Epithelial cell of proximal tubule (primary cell): ENCODE results near the gene MYT1. TPM values are rescaled to one million over a fixed set of nuclear protein-coding genes. Genes with fewer than 3 reads are reported as not detected.

Source experiments
- DNase-seq: peaks from one replicate; pipeline ENCODE4 v3.0.0-alpha.2; 2011; ENCODE audit warnings: low read depth
- H3K4me3 ChIP-seq: 2 replicates; pipeline ENCODE4 v1.5.1; 2011; ENCODE audit warnings: low read depth, mild to moderate bottlenecking, low read length
- total RNA-seq: library from RNA; depleted of rRNA; stranded (reverse); fragments of >200 nt; gene quantifications from 2 replicates; pipeline ENCODE4 v1.2.3, GENCODE V29; 2015
- TF ChIP-seq, protein P1 (sequence below): conservative IDR thresholded peaks from 2 replicates; pipeline ENCODE4 v1.5.1; 2012; ENCODE audit warnings: low read depth, mild to moderate bottlenecking, low read length

Gene MYT1
- total RNA-seq, 1 donor from 2014 or later: not detected

DNA sequence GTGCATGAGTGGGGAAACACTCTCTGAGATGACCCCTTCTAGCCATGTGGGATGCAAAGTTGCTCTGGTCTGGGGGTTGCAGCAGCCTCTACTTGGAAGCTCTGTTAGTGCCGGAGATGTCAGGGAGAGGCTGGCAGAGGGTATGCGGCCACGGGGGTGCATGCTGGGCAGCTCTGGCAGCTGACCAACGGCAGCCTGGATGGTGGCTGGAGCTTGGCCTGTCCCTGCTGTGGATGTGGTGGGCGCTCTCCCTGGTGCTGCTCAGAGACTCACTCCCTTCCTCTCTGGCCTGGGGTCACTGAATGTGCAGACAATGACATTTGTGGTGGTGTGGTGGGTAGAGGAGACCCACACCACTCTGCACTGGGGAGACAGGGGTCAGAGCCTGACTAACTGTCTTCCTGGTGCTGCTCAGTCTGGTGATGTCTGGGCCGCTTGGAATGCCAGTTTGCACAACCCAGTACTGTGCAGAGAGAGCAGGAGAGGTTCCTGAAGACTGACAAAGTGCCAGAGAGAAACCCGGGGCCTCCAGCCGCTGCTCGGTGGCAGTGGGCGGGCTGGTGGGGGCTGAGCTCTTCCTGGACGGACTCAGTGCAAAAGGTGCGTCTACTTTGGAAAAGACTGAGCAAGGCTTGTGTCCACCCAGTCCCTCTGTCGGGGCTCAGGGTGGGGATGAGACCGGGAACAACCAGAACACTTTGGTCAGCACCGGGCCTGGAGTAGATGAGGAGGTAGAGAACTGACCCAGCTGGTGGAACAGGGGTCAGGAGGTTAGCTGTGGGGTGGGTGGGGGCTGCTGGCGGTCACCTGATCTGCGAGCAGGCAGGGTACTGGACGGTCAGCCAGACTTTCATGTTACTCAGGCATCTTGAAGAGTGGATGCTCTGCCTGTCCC, 2.7 kb downstream of the MYT1 start:
- no peak for DNase-seq
- TF ChIP-seq, protein P1, sequence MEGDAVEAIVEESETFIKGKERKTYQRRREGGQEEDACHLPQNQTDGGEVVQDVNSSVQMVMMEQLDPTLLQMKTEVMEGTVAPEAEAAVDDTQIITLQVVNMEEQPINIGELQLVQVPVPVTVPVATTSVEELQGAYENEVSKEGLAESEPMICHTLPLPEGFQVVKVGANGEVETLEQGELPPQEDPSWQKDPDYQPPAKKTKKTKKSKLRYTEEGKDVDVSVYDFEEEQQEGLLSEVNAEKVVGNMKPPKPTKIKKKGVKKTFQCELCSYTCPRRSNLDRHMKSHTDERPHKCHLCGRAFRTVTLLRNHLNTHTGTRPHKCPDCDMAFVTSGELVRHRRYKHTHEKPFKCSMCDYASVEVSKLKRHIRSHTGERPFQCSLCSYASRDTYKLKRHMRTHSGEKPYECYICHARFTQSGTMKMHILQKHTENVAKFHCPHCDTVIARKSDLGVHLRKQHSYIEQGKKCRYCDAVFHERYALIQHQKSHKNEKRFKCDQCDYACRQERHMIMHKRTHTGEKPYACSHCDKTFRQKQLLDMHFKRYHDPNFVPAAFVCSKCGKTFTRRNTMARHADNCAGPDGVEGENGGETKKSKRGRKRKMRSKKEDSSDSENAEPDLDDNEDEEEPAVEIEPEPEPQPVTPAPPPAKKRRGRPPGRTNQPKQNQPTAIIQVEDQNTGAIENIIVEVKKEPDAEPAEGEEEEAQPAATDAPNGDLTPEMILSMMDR: no peak
- no peak overlapping the region for H3K4me3 ChIP-seq

DNA sequence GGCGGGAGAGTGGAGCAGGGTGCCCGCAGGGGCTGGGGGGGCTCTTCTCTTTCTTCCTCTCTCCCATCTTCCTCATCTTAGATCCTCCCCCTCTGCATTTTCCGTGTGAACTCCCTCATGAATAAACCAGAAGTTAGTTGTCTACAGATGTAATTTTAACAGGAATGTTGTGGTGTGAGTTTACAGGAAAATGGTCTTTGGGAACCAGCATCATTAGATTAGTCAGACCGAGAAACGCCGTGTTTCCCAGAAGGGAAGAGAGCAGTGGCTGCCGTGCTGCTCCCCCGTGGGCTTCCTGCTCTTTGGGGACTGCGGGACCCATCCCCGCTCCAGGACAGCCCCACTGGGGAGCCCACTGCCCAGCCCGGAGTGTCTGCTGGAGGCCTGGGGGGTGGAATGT, 3.4 kb downstream of the MYT1 start:
- TF ChIP-seq, protein P1: no peak
- no peak overlapping the region for H3K4me3 ChIP-seq
- DNase-seq: no peak

DNA sequence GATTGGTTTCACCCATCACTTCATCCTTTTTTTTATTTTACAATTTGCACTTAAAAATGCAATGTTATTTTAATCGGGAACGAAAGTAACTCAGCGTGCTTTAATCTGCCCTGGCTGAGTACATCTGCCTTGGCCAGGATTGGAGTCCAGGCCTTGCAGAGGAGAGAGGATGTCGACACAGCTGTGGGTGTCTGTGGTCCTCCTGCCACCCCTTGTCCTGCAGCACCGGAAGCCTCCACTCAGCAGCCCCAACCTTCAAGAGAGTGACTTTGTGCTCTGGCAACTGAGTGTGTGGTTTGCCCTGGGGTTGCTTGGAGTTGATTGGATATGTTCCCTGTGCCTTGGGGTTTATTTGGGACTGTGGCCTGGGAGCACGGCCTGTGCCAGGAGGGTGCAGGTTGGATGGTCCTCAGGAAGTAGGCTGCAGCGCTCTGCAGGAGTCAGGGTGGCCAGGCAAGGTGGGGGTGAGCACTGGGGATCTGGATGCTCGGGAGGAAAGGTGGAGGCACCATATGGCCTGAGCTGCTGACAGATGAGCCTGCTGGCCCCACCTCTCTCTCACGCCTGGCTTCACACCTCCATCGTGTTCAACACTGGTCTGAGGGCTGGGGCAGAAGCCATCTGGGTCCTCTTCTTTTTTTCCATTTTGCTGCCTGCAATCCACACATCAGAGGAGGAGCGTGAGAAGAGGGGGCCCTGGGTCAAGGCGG, 4.3 kb downstream of the MYT1 start:
- DNase-seq: no peak
- TF ChIP-seq, protein P1: no peak
- H3K4me3 ChIP-seq: no peak overlapping the region

DNA sequence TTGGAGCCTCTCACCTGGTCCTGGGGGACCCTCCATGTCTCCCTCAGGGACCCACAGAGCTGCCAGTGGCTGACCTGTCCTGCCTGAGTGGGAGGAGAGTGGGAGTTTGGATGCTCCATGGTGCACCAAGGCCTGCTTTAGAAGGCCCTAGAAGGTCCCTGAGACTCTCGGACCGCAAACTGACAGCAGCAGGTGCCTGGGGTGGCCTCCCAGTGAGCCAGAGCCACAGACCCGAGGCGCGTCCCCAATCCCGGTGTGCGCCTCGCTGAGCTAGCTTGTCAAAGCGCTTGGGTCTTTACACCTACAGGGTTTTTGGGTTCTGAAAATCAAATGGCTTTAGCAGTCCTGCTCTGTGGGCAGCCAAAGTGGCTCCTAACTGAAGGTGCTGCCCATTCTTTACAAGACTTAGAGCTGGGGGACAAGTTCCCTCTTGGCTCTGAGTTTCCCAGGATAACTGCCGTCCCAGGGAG, 4.9 kb downstream of the MYT1 start:
- no peak for DNase-seq
- no peak overlapping the region for H3K4me3 ChIP-seq
- TF ChIP-seq, protein P1: no peak

DNA sequence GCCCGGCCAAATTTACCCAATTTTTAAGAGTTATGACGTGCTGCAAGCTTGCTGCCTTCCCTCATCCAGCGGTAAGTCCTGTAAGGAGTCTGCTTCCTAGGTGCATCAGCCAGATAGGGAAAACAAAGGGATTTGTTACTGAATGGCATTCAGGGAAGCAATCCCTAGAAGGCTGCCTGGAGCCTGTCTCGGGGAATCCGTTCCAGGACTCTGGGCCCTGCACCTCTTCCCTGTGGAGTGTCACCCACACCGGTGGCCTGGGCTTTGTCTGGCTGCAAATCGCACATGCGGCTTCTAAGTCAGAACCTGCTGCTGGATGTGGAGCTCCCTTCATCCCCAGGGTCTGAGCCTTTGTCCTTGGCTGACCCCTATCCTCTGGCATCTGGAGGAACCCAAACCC, 7.0 kb downstream of the MYT1 start:
- no peak overlapping the region for H3K4me3 ChIP-seq
- no peak for DNase-seq
- TF ChIP-seq, protein P1: no peak

DNA sequence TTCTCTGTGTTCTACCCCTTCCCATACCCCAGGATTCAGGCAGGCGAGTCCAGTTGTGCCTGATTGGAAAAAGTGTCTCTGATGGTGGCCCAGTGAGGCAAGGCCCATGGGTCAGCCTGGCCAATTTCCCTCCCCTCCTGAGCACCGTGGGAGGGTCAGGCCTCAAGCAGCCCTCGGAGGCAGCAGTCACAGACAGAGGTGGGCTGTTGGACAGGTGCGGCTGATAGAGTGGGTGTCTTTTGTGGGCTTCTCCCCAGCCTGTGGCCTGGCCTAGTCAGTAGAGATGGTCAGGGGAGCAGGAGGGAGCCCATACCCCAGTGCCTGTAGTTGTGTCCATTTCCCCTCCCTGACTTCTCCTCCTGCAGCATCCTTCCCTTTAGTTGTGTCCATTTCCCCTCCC, 8.9 kb downstream of the MYT1 start:
- H3K4me3 ChIP-seq: no peak overlapping the region
- no peak for DNase-seq
- TF ChIP-seq, protein P1: no peak

DNA sequence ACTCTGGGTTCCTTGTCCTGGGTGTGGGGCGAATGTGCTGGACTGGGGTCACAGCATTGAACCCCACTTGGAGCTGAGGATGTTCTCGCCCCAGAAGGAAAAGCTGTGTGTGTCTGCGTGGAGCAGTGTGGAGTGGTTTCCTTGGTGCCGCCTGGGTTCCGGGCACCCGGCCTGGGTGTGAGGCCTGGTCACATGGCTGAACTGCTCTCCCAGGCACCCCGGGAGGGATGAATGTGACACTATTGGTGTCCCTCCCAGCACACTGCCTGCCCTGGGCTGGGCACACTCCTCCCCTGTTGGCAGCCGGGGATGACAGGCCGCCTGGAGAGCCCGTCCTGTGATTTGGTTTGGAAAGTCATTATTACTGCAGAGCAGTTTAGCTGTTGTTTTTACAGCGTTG, 12.3 kb downstream of the MYT1 start:
- TF ChIP-seq, protein P1: no peak
- no peak overlapping the region for H3K4me3 ChIP-seq
- DNase-seq: no peak
